Natural killer cell treated with Interleukin-12 subunit alpha and Interleukin-12 subunit beta and Interleukin-15 and Interleukin-18, amount 100 ng/mL, for 72 hours (primary cell): Measurements from ENCODE around the gene PCYOX1L. TPM values are rescaled to one million over a fixed set of nuclear protein-coding genes. Genes with fewer than 3 reads are reported as not detected.

Source experiments
- ATAC-seq, 2 donors: fragments of 150-1000 bp; cut with Tn5 transposase in 1 of 2; sonication (Bioruptor Pico), chemical (Tn5 transposase) in 1 of 2; 2 replicates each; pipeline ENCODE4 v1.10.0; 2021
- DNase-seq: peaks from one replicate; pipeline ENCODE4 v3.0.0; 2022; ENCODE audit warnings: low spot score
- H3K27ac Mint-ChIP-seq, 2 donors: 1 replicate in 1 of 2; 2 replicates in 1 of 2; pipeline ENCODE4 v1.8.0; 2022; ENCODE audit warnings: mixed read lengths in 2 of 2, mild to moderate bottlenecking in 1 of 2, moderate library complexity in 1 of 2
- H3K27me3 Mint-ChIP-seq, 2 donors: 1 replicate in 1 of 2; 2 replicates in 1 of 2; pipeline ENCODE4 v1.8.0; 2022; ENCODE audit warnings: mixed read lengths in 2 of 2
- H3K36me3 Mint-ChIP-seq: one replicate; pipeline ENCODE4 v1.8.0; 2022; ENCODE audit warnings: mixed read lengths
- H3K4me1 Mint-ChIP-seq, 2 donors: 1 replicate in 1 of 2; 2 replicates in 1 of 2; pipeline ENCODE4 v1.8.0; 2022; ENCODE audit warnings: low read depth in 2 of 2, mixed read lengths in 2 of 2, mild to moderate bottlenecking in 1 of 2
- H3K4me3 Mint-ChIP-seq: one replicate; pipeline ENCODE4 v1.8.0; 2022; ENCODE audit warnings: mixed read lengths
- H3K9me3 Mint-ChIP-seq: 2 replicates; pipeline ENCODE4 v1.8.0; 2022; ENCODE audit warnings: mixed read lengths
- total RNA-seq, 2 donors: library from RNA; stranded (reverse); gene quantifications; one replicate each; pipeline ENCODE4 v1.2.3, GENCODE V29; 2022

Gene PCYOX1L
- total RNA-seq, 2 donors from 2014 or later = 13.1 to 31.6 TPM

GRCh38 chr5:149406979-149407306 lies 49.1 kb downstream of the PCYOX1L start:
- H3K4me1 Mint-ChIP-seq = no peaks in the 10 kb centered on the region
- no peaks in the 10 kb centered on the region for H3K36me3 Mint-ChIP-seq

GRCh38 chr5:149407323-149408251 lies 49.7 kb downstream of the PCYOX1L start:
- ATAC-seq = no peak
- no peaks in the 10 kb centered on the region for H3K9me3 Mint-ChIP-seq
- peaks cover 0 to 7% of the 10 kb centered on the region in 2 donors for H3K27me3 Mint-ChIP-seq
- H3K4me1 Mint-ChIP-seq = no peaks in the 10 kb centered on the region
- H3K27ac Mint-ChIP-seq = no peak overlapping the region
- H3K4me3 Mint-ChIP-seq = no peak overlapping the region
- H3K36me3 Mint-ChIP-seq = no peaks in the 10 kb centered on the region
- DNase-seq = peak; percentile 47

More at GRCh38 chr5:149406979-149407306, 49.1 kb downstream of the PCYOX1L start:
- peaks cover 0 to 7% of the 10 kb centered on the region in 2 donors for H3K27me3 Mint-ChIP-seq
- no peak overlapping the region for H3K4me3 Mint-ChIP-seq
- ATAC-seq = no peak
- DNase-seq = peak; percentile 45
- no peak overlapping the region for H3K27ac Mint-ChIP-seq
- H3K9me3 Mint-ChIP-seq = no peaks in the 10 kb centered on the region

GRCh38 chr5:149408252-149409099 lies 50.6 kb downstream of the PCYOX1L start:
- Mint-ChIP-seq H3K4me3 (no peak overlapping the region), H3K36me3 (no peaks in the 10 kb centered on the region), H3K27ac (no peak overlapping the region), H3K27me3 (peaks cover 0 to 7% of the 10 kb centered on the region in 2 donors), H3K9me3 (no peaks in the 10 kb centered on the region), H3K4me1 (no peaks in the 10 kb centered on the region)
- no peak for DNase-seq
- no peak for ATAC-seq

- DNase-seq = peak; percentile 48
- Mint-ChIP-seq H3K4me1 (no peaks in the 10 kb centered on the region), H3K9me3 (no peaks in the 10 kb centered on the region), H3K36me3 (no peaks in the 10 kb centered on the region), H3K27me3 (peaks cover 0 to 7% of the 10 kb centered on the region in 2 donors), H3K4me3 (no peak overlapping the region), H3K27ac (no peak overlapping the region)
- ATAC-seq = no peak
Observed at GRCh38 chr5:149409268-149409948, 51.6 kb downstream of the PCYOX1L start.

GRCh38 chr5:149410071-149410470 lies 52.2 kb downstream of the PCYOX1L start:
- Mint-ChIP-seq H3K36me3 (no peaks in the 10 kb centered on the region), H3K27ac (no peak overlapping the region), H3K27me3 (peaks cover 0 to 7% of the 10 kb centered on the region in 2 donors), H3K9me3 (no peaks in the 10 kb centered on the region), H3K4me1 (no peaks in the 10 kb centered on the region), H3K4me3 (no peak overlapping the region)
- no peak for ATAC-seq
- DNase-seq = no peak

- Mint-ChIP-seq H3K9me3 (no peaks in the 10 kb centered on the region), H3K4me1 (no peaks in the 10 kb centered on the region), H3K27me3 (peaks cover 0 to 7% of the 10 kb centered on the region in 2 donors), H3K36me3 (no peaks in the 10 kb centered on the region), H3K4me3 (no peak overlapping the region), H3K27ac (no peak overlapping the region)
- DNase-seq = peak; percentile 44
- no peak for ATAC-seq
Observed at GRCh38 chr5:149410721-149411432, 53.0 kb downstream of the PCYOX1L start.

- Mint-ChIP-seq H3K27ac (no peak overlapping the region), H3K36me3 (no peaks in the 10 kb centered on the region), H3K4me1 (no peaks in the 10 kb centered on the region), H3K4me3 (no peak overlapping the region), H3K9me3 (no peaks in the 10 kb centered on the region), H3K27me3 (peaks cover 0 to 7% of the 10 kb centered on the region in 2 donors)
- DNase-seq (no peak), ATAC-seq (no peak)
Observed at GRCh38 chr5:149411738-149412519, 54.1 kb downstream of the PCYOX1L start.

GRCh38 chr5:149412783-149413476 lies 55.1 kb downstream of the PCYOX1L start:
- no peaks in the 10 kb centered on the region for H3K9me3 Mint-ChIP-seq
- ATAC-seq (peak in 1 of 2 donors; percentile 19), DNase-seq (no peak)
- peaks cover 0 to 2% of the 10 kb centered on the region in 2 donors for H3K27me3 Mint-ChIP-seq
- no peak overlapping the region for H3K27ac Mint-ChIP-seq
- no peaks in the 10 kb centered on the region for H3K4me1 Mint-ChIP-seq
- H3K4me3 Mint-ChIP-seq = no peak overlapping the region
- H3K36me3 Mint-ChIP-seq = no peaks in the 10 kb centered on the region

GRCh38 chr5:149413477-149414210 lies 55.8 kb downstream of the PCYOX1L start:
- Mint-ChIP-seq H3K4me1 (no peaks in the 10 kb centered on the region), H3K4me3 (no peak overlapping the region), H3K27ac (no peak overlapping the region), H3K36me3 (no peaks in the 10 kb centered on the region), H3K9me3 (no peaks in the 10 kb centered on the region), H3K27me3 (no peaks in the 10 kb centered on the region)
- DNase-seq (no peak), ATAC-seq (no peak)

GRCh38 chr5:149414405-149415065 lies 56.7 kb downstream of the PCYOX1L start:
- Mint-ChIP-seq H3K27me3 (no peaks in the 10 kb centered on the region), H3K9me3 (no peaks in the 10 kb centered on the region), H3K27ac (no peak overlapping the region), H3K4me3 (no peak overlapping the region), H3K36me3 (no peaks in the 10 kb centered on the region), H3K4me1 (no peaks in the 10 kb centered on the region)
- DNase-seq (no peak), ATAC-seq (no peak)
